Neural progenitor cell (in vitro differentiated cells): Measurements from ENCODE around the gene TEKTIP1.

Experiments used
- EZH2 ChIP-seq: fragments of 200-600 bp; sonication (generic); IDR thresholded peaks from 2 replicates; pipeline ENCODE4 v1.6.1; 2017; ENCODE audit warnings: antibody characterized with exemption, mild to moderate bottlenecking, moderate library complexity
- EZH2phosphoT487 ChIP-seq: fragments of 200-600 bp; sonication (generic); IDR thresholded peaks from 2 replicates; pipeline ENCODE4 v1.6.1; 2017; ENCODE audit warnings: antibody characterized with exemption
- TF ChIP-seq, protein P1 (sequence below): fragments of 200-600 bp; sonication (generic); IDR thresholded peaks from 2 replicates; pipeline ENCODE4 v1.5.1; 2017; ENCODE audit warnings: antibody characterized with exemption, mild to moderate bottlenecking

- TF ChIP-seq, protein P1, sequence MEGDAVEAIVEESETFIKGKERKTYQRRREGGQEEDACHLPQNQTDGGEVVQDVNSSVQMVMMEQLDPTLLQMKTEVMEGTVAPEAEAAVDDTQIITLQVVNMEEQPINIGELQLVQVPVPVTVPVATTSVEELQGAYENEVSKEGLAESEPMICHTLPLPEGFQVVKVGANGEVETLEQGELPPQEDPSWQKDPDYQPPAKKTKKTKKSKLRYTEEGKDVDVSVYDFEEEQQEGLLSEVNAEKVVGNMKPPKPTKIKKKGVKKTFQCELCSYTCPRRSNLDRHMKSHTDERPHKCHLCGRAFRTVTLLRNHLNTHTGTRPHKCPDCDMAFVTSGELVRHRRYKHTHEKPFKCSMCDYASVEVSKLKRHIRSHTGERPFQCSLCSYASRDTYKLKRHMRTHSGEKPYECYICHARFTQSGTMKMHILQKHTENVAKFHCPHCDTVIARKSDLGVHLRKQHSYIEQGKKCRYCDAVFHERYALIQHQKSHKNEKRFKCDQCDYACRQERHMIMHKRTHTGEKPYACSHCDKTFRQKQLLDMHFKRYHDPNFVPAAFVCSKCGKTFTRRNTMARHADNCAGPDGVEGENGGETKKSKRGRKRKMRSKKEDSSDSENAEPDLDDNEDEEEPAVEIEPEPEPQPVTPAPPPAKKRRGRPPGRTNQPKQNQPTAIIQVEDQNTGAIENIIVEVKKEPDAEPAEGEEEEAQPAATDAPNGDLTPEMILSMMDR: no peak
- no peak for TF ChIP-seq EZH2
- TF ChIP-seq EZH2phosphoT487: no peak
These were observed 44.9 kb upstream of the TEKTIP1 start for GRCh38 chr19:3494051-3494450.
